HepG2 (cell line): Measurements from ENCODE around the gene HK2. TPM values are rescaled to one million over a fixed set of nuclear protein-coding genes. Genes with fewer than 3 reads are reported as not detected.

Source experiments
- ARNT ChIP-seq: fragments of 450-650 bp; IDR thresholded peaks from 2 replicates; pipeline ENCODE4 v1.6.1; 2017
- GZF1 ChIP-seq: sonication (generic); formaldehyde crosslinking; IDR thresholded peaks from 2 replicates; pipeline ENCODE4 v1.5.1; 2020; ENCODE audit warnings: mild to moderate bottlenecking, missing genetic modification reagents
- HOXA5 ChIP-seq: sonication (generic); formaldehyde crosslinking; IDR thresholded peaks from 2 replicates; pipeline ENCODE4 v1.4.0; 2020; ENCODE audit warnings: missing genetic modification reagents
- JARID2 ChIP-seq: sonication (generic); formaldehyde crosslinking; IDR thresholded peaks from 2 replicates; pipeline ENCODE4 v1.8.1; 2023; ENCODE audit warnings: missing genetic modification reagents, inconsistent platforms; ENCODE audit not compliant: insufficient replicate concordance
- KLF15 ChIP-seq: sonication (generic); formaldehyde crosslinking; IDR thresholded peaks from 2 replicates; pipeline ENCODE4 v1.8.1; 2023; ENCODE audit warnings: borderline replicate concordance, mild to moderate bottlenecking, inconsistent platforms, missing genetic modification reagents, mixed read lengths
- MTA3 ChIP-seq: sonication (generic); formaldehyde crosslinking; IDR thresholded peaks from 2 replicates; pipeline ENCODE4 v1.4.0; 2020; ENCODE audit warnings: missing genetic modification reagents
- MTF2 ChIP-seq: sonication (generic); formaldehyde crosslinking; IDR thresholded peaks from 2 replicates; pipeline ENCODE4 v1.5.0; 2020; ENCODE audit warnings: missing genetic modification reagents, borderline replicate concordance
- NFE2 ChIP-seq: sonication (generic); formaldehyde crosslinking; IDR thresholded peaks from 2 replicates; pipeline ENCODE4 v1.4.0; 2020; ENCODE audit warnings: missing genetic modification reagents
- NRL ChIP-seq: sonication (generic); formaldehyde crosslinking; IDR thresholded peaks from 2 replicates; pipeline ENCODE4 v1.5.0; 2020; ENCODE audit warnings: missing genetic modification reagents, mild to moderate bottlenecking, moderate library complexity, borderline replicate concordance
- RFX1 ChIP-seq: fragments of 450-650 bp; IDR thresholded peaks from 2 replicates; pipeline ENCODE4 v1.6.1; 2017
- SIX1 ChIP-seq: sonication (generic); formaldehyde crosslinking; IDR thresholded peaks from 2 replicates; pipeline ENCODE4 v1.4.0; 2020; ENCODE audit warnings: missing genetic modification reagents, borderline replicate concordance
- TEAD3 ChIP-seq: optimal IDR thresholded peaks from 2 replicates; pipeline ENCODE3; 2016; ENCODE audit warnings: borderline replicate concordance
- ZBTB8A ChIP-seq: sonication (generic); formaldehyde crosslinking; IDR thresholded peaks from 2 replicates; pipeline ENCODE4 v1.4.0; 2020; ENCODE audit warnings: mild to moderate bottlenecking, low read depth, missing genetic modification reagents, borderline replicate concordance
- ZKSCAN8 ChIP-seq: IDR thresholded peaks from 2 replicates; pipeline ENCODE4 v1.6.1; 2016; ENCODE audit warnings: borderline replicate concordance, missing genetic modification reagents, missing compliant biosample characterization
- ZMYM4 ChIP-seq: sonication (generic); formaldehyde crosslinking; IDR thresholded peaks from 2 replicates; pipeline ENCODE4 v1.8.1; 2023; ENCODE audit warnings: mild to moderate bottlenecking, missing genetic modification reagents
- ZNF121 ChIP-seq: sonication (generic); formaldehyde crosslinking; IDR thresholded peaks from 2 replicates; pipeline ENCODE4 v1.5.0; 2020; ENCODE audit warnings: mild to moderate bottlenecking, missing genetic modification reagents
- polyA plus RNA-seq, 8 experiments: library from polyadenylated mRNA; depleted of rRNA in 3 of 8; stranded (reverse) in 7 of 8; unstranded in 1 of 8; fragments of >200 nt; fragmentation: Illumina TruSeq in 4 of 8; extraction: Trizol in 4 of 8; gene quantifications; 2 replicates each; pipeline versions ENCODE4 v1.2.1 to v1.2.3, GENCODE V29; 2011 to 2016; ENCODE audit warnings: low read depth in 4 of 8, missing spikeins in 1 of 8, mixed read lengths in 1 of 8; ENCODE audit not compliant: insufficient read depth in 1 of 8
- total RNA-seq, 5 experiments: library from RNA; depleted of rRNA; stranded (reverse); fragments of >200 nt; fragmentation: Illumina TruSeq; extraction: Trizol; gene quantifications; 2 replicates each; pipeline ENCODE4 v1.2.3, GENCODE V29; 2016; ENCODE audit warnings: low read depth in 1 of 5
- TF ChIP-seq, protein P1 (sequence below): sonication (generic); formaldehyde crosslinking; IDR thresholded peaks from 2 replicates; pipeline ENCODE4 v1.8.0; 2022; ENCODE audit warnings: missing genetic modification reagents, mild to moderate bottlenecking, moderate library complexity, borderline replicate concordance
- TF ChIP-seq, protein P2 (sequence below): sonication (generic); formaldehyde crosslinking; IDR thresholded peaks from 2 replicates; pipeline ENCODE4 v1.4.0; 2020; ENCODE audit warnings: missing genetic modification reagents
- TF ChIP-seq, protein P3 (sequence below): sonication (generic); formaldehyde crosslinking; IDR thresholded peaks from 2 replicates; pipeline ENCODE4 v1.5.1; 2020; ENCODE audit warnings: missing genetic modification reagents, mild to moderate bottlenecking, borderline replicate concordance
- TF ChIP-seq, protein P4 (sequence below): sonication (generic); formaldehyde crosslinking; IDR thresholded peaks from 2 replicates; pipeline ENCODE4 v1.4.0; 2020; ENCODE audit warnings: missing genetic modification reagents
- TF ChIP-seq, protein P5 (sequence below): sonication (generic); formaldehyde crosslinking; IDR thresholded peaks from 2 replicates; pipeline ENCODE4 v1.4.0; 2020; ENCODE audit warnings: missing genetic modification reagents

Gene HK2
- total and polyA plus RNA-seq, 2 of the 13 experiments (the other 11 are each of a cell fraction or from before 2014, with no cell fraction given): 13.2 to 101 TPM

DNA sequence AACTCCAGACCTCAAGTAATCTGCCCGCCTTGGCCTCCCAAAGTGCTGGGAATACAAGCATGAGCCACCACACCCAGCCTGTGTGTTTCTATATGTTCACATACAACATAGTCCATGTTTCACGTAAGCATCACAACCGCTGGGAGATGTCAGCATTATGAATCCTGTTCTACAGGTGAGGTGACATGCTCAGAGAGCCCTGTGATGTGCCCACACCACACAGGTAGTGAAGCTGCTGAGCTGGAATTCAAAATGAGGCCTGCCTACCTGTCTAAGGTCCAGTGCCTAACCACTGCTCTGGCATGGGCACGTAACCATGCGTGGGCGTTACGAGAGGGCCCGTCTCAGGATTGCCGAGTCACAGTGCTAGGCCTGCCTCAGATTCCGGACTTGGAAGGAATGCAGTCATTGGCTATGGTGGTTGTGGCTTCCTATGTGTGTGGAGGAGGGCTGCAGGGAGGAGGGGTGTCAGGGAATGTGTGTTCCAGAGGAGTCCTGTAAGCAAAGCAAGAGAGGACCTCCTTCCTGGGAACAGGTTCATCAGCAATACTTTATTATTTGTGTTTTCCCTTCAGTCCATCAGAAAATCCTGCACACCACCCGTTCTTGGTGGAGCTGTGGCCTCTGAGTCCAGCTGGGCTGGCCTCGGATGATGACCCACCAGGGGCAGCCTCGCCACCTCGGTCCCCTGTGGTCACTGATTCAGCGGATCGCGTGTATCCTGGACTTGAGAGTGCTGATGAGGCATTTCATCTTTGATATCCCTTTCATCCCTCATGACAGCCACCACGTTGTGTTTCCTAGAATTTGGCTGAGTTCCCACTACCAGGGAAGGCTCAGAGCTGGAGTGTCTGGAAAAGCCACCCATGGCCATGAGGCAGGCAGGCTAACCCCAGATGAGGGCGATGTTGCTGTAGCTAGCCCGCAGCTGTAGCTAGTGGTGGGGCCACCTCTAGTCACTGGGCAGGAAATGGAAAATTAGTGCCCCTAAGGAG is 31.1 kb downstream of the HK2 start (continued):
- TF ChIP-seq MTA3 (CRISPR knock-in tag) (no peak), NFE2 (peak; percentile 56; the same call in 1 of the 2 replicates), KLF15 (CRISPR knock-in tag) (no peak), MTF2 (CRISPR knock-in tag) (no peak), NRL (CRISPR knock-in tag) (no peak), JARID2 (CRISPR knock-in tag) (no peak), TEAD3 (no peak), ARNT (no peak), RFX1 (no peak), SIX1 (CRISPR knock-in tag) (no peak), ZBTB8A (CRISPR knock-in tag) (no peak), ZMYM4 (CRISPR knock-in tag) (no peak), HOXA5 (CRISPR knock-in tag) (no peak), GZF1 (no peak), ZNF121 (CRISPR knock-in tag) (no peak), ZKSCAN8 (no peak)
- TF ChIP-seq, protein P1, sequence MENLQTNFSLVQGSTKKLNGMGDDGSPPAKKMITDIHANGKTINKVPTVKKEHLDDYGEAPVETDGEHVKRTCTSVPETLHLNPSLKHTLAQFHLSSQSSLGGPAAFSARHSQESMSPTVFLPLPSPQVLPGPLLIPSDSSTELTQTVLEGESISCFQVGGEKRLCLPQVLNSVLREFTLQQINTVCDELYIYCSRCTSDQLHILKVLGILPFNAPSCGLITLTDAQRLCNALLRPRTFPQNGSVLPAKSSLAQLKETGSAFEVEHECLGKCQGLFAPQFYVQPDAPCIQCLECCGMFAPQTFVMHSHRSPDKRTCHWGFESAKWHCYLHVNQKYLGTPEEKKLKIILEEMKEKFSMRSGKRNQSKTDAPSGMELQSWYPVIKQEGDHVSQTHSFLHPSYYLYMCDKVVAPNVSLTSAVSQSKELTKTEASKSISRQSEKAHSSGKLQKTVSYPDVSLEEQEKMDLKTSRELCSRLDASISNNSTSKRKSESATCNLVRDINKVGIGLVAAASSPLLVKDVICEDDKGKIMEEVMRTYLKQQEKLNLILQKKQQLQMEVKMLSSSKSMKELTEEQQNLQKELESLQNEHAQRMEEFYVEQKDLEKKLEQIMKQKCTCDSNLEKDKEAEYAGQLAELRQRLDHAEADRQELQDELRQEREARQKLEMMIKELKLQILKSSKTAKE (CRISPR knock-in tag): no peak
- TF ChIP-seq, protein P2, sequence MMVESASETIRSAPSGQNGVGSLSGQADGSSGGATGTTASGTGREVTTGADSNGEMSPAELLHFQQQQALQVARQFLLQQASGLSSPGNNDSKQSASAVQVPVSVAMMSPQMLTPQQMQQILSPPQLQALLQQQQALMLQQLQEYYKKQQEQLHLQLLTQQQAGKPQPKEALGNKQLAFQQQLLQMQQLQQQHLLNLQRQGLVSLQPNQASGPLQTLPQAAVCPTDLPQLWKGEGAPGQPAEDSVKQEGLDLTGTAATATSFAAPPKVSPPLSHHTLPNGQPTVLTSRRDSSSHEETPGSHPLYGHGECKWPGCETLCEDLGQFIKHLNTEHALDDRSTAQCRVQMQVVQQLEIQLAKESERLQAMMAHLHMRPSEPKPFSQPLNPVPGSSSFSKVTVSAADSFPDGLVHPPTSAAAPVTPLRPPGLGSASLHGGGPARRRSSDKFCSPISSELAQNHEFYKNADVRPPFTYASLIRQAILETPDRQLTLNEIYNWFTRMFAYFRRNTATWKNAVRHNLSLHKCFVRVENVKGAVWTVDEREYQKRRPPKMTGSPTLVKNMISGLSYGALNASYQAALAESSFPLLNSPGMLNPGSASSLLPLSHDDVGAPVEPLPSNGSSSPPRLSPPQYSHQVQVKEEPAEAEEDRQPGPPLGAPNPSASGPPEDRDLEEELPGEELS: no peak
- TF ChIP-seq, protein P3, sequence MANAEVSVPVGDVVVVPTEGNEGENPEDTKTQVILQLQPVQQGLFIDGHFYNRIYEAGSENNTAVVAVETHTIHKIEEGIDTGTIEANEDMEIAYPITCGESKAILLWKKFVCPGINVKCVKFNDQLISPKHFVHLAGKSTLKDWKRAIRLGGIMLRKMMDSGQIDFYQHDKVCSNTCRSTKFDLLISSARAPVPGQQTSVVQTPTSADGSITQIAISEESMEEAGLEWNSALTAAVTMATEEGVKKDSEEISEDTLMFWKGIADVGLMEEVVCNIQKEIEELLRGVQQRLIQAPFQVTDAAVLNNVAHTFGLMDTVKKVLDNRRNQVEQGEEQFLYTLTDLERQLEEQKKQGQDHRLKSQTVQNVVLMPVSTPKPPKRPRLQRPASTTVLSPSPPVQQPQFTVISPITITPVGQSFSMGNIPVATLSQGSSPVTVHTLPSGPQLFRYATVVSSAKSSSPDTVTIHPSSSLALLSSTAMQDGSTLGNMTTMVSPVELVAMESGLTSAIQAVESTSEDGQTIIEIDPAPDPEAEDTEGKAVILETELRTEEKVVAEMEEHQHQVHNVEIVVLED (CRISPR knock-in tag): no peak
- TF ChIP-seq, protein P4, sequence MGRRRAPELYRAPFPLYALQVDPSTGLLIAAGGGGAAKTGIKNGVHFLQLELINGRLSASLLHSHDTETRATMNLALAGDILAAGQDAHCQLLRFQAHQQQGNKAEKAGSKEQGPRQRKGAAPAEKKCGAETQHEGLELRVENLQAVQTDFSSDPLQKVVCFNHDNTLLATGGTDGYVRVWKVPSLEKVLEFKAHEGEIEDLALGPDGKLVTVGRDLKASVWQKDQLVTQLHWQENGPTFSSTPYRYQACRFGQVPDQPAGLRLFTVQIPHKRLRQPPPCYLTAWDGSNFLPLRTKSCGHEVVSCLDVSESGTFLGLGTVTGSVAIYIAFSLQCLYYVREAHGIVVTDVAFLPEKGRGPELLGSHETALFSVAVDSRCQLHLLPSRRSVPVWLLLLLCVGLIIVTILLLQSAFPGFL (CRISPR knock-in tag): no peak
- TF ChIP-seq, protein P5, sequence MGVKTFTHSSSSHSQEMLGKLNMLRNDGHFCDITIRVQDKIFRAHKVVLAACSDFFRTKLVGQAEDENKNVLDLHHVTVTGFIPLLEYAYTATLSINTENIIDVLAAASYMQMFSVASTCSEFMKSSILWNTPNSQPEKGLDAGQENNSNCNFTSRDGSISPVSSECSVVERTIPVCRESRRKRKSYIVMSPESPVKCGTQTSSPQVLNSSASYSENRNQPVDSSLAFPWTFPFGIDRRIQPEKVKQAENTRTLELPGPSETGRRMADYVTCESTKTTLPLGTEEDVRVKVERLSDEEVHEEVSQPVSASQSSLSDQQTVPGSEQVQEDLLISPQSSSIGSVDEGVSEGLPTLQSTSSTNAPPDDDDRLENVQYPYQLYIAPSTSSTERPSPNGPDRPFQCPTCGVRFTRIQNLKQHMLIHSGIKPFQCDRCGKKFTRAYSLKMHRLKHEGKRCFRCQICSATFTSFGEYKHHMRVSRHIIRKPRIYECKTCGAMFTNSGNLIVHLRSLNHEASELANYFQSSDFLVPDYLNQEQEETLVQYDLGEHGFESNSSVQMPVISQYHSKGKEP (CRISPR knock-in tag): no peak
